ENCODE data around the gene PRKN.

GRCh38 chr6:161379834-161380582 lies 1347.6 kb downstream of the PRKN start:
- TF ChIP-seq, protein P1, sequence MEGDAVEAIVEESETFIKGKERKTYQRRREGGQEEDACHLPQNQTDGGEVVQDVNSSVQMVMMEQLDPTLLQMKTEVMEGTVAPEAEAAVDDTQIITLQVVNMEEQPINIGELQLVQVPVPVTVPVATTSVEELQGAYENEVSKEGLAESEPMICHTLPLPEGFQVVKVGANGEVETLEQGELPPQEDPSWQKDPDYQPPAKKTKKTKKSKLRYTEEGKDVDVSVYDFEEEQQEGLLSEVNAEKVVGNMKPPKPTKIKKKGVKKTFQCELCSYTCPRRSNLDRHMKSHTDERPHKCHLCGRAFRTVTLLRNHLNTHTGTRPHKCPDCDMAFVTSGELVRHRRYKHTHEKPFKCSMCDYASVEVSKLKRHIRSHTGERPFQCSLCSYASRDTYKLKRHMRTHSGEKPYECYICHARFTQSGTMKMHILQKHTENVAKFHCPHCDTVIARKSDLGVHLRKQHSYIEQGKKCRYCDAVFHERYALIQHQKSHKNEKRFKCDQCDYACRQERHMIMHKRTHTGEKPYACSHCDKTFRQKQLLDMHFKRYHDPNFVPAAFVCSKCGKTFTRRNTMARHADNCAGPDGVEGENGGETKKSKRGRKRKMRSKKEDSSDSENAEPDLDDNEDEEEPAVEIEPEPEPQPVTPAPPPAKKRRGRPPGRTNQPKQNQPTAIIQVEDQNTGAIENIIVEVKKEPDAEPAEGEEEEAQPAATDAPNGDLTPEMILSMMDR (conservative IDR thresholded peaks at IDR 0.05; ENCODE audit: low read depth, low read length): no peak
- TF ChIP-seq EZH2 (IDR thresholded peaks at IDR 0.05; ENCODE audit: borderline replicate concordance, low read depth, low read length, poor library complexity, severe bottlenecking): no peak

All from A673 (cell line).